IMR-90 (cell line): Measurements from ENCODE around the gene MED12L. TPM values are rescaled to one million over a fixed set of nuclear protein-coding genes. Genes with fewer than 3 reads are reported as not detected.

Experiments
- ATAC-seq: fragments of 200-7000 bp; cut with Tn5 transposase; 2 replicates; pipeline ENCODE4 v1.9.1; 2020; ENCODE audit warnings: low read depth, mild to moderate bottlenecking, moderate library complexity
- BruUV-seq: library from RNA; stranded (reverse); fragments of 400-500 nt; replicated peaks from 2 replicates; lab custom pipeline; 2021; lab: Mats Ljungman, UMichigan
- CTCF ChIA-PET: fragments of 300-600 bp; formaldehyde crosslinking; extraction: SDS; loops from one replicate; lab custom pipeline; 2021; ENCODE audit warnings: antibody characterized with exemption; lab: Yijun Ruan, JAX
- POLR2A ChIA-PET: fragments of 300-600 bp; sonication (Branson Sonifier 250); formaldehyde crosslinking; loops from one replicate; lab custom pipeline; 2022; ENCODE audit warnings: antibody characterized with exemption; ENCODE audit not compliant: unreplicated experiment; lab: Charles Lee
- DNase-seq: peaks from one replicate; pipeline ENCODE4 v3.0.0; 2013
- H2AFZ ChIP-seq: replicated peaks from 2 replicates; pipeline ENCODE3; 2013; ENCODE audit warnings: low read length, mild to moderate bottlenecking; ENCODE audit not compliant: poor library complexity
- H2AK5ac ChIP-seq: 2 replicates; pipeline ENCODE4 v1.6.1; 2013; ENCODE audit warnings: low read depth, low read length, inconsistent platforms
- H2AK9ac ChIP-seq: replicated peaks from 2 replicates; pipeline ENCODE3; 2013; ENCODE audit warnings: mild to moderate bottlenecking, low read depth, low read length, moderate library complexity; ENCODE audit not compliant: poor library complexity
- H2BK120ac ChIP-seq: 2 replicates; pipeline ENCODE4 v1.6.1; 2013; ENCODE audit warnings: low read depth, low read length, inconsistent platforms
- H2BK15ac ChIP-seq: 3 replicates; pipeline ENCODE4 v1.6.1; 2013; ENCODE audit warnings: low read depth, low read length, inconsistent platforms
- H2BK20ac ChIP-seq: 2 replicates; pipeline ENCODE4 v1.6.1; 2013; ENCODE audit warnings: low read depth, mild to moderate bottlenecking, inconsistent platforms, low read length, moderate library complexity
- H2BK5ac ChIP-seq: 2 replicates; pipeline ENCODE4 v1.6.1; 2013; ENCODE audit warnings: mild to moderate bottlenecking, low read depth, low read length, inconsistent platforms; ENCODE audit not compliant: poor library complexity, severe bottlenecking
- H3K14ac ChIP-seq: replicated peaks from 2 replicates; pipeline ENCODE4 v1.6.1; 2013; ENCODE audit warnings: low read depth, low read length, inconsistent platforms
- H3K18ac ChIP-seq: 2 replicates; pipeline ENCODE4 v1.6.1; 2013; ENCODE audit warnings: low read depth, low read length, control low read depth
- H3K23ac ChIP-seq: 2 replicates; pipeline ENCODE4 v1.6.1; 2013; ENCODE audit warnings: low read depth, low read length, inconsistent platforms
- H3K27ac ChIP-seq: 2 replicates; pipeline ENCODE4 v1.5.1; 2013; ENCODE audit warnings: mild to moderate bottlenecking, control low read depth, low read length; ENCODE audit not compliant: insufficient read depth
- H3K27me3 ChIP-seq: 2 replicates; pipeline ENCODE4 v1.6.1; 2013; ENCODE audit warnings: low read length; ENCODE audit not compliant: control insufficient read depth, insufficient read depth
- H3K36me3 ChIP-seq: 2 replicates; pipeline ENCODE4 v1.6.1; 2013; ENCODE audit warnings: low read length, mixed read lengths; ENCODE audit not compliant: control insufficient read depth, insufficient read depth
- H3K4ac ChIP-seq: 2 replicates; pipeline ENCODE4 v1.6.1; 2013; ENCODE audit warnings: low read depth, low read length, inconsistent platforms
- H3K4me1 ChIP-seq: 2 replicates; pipeline ENCODE4 v1.6.1; 2013; ENCODE audit warnings: low read length, mixed read lengths; ENCODE audit not compliant: control insufficient read depth, insufficient read depth
- H3K4me2 ChIP-seq: 2 replicates; pipeline ENCODE4 v1.6.1; 2013; ENCODE audit warnings: low read depth, mild to moderate bottlenecking, control low read depth, low read length, moderate library complexity
- H3K4me3 ChIP-seq: 2 replicates; pipeline ENCODE4 v1.5.1; 2013; ENCODE audit warnings: low read depth, mild to moderate bottlenecking, control low read depth, low read length, moderate library complexity; ENCODE audit not compliant: insufficient read depth
- H3K56ac ChIP-seq: 2 replicates; pipeline ENCODE4 v1.6.1; 2013; ENCODE audit warnings: low read length, inconsistent platforms; ENCODE audit not compliant: insufficient read depth; ENCODE audit errors: extremely low read depth
- H3K79me1 ChIP-seq, 2 experiments: 2 replicates each; pipeline ENCODE4 v1.6.1; 2013; ENCODE audit warnings: low read length in 2 of 2, inconsistent platforms in 1 of 2, low read depth in 1 of 2
- H3K9ac ChIP-seq: 2 replicates; pipeline ENCODE4 v1.6.1; 2013; ENCODE audit warnings: low read depth, low read length, control low read depth
- H3K9me1 ChIP-seq: 2 replicates; pipeline ENCODE4 v1.6.1; 2013; ENCODE audit warnings: low read length, inconsistent platforms; ENCODE audit not compliant: insufficient read depth
- H3K9me3 ChIP-seq: 2 replicates; pipeline ENCODE4 v1.6.1; 2013; ENCODE audit warnings: low read length; ENCODE audit not compliant: control insufficient read depth, insufficient read depth
- H4K20me1 ChIP-seq: 2 replicates; pipeline ENCODE4 v1.6.1; 2013; ENCODE audit warnings: low read length, inconsistent platforms; ENCODE audit not compliant: insufficient read depth
- H4K5ac ChIP-seq: 2 replicates; pipeline ENCODE4 v1.6.1; 2013; ENCODE audit warnings: mild to moderate bottlenecking, low read depth, low read length, control low read depth
- H4K8ac ChIP-seq, 2 experiments: 2 replicates each; pipeline ENCODE4 v1.6.1; 2013; ENCODE audit warnings: low read depth in 2 of 2, low read length in 2 of 2, control low read depth in 1 of 2, inconsistent platforms in 1 of 2
- H4K91ac ChIP-seq: 2 replicates; pipeline ENCODE4 v1.6.1; 2013; ENCODE audit warnings: low read depth, low read length, inconsistent platforms; ENCODE audit not compliant: insufficient read depth
- CEBPB ChIP-seq: IDR thresholded peaks from 2 replicates; pipeline ENCODE4 v1.6.1; 2012; ENCODE audit warnings: low read depth, low read length, improper control_type of control experiment
- CHD1 ChIP-seq: IDR thresholded peaks from 2 replicates; pipeline ENCODE4 v1.6.1; 2012; ENCODE audit warnings: low read depth, low read length, improper control_type of control experiment
- FOS ChIP-seq: fragments of 150-350 bp; IDR thresholded peaks from 2 replicates; pipeline ENCODE4 v1.6.1; 2016; ENCODE audit warnings: low read depth, low read length
- MAFK ChIP-seq: IDR thresholded peaks from 2 replicates; pipeline ENCODE4 v1.6.1; 2012; ENCODE audit warnings: low read depth, low read length, improper control_type of control experiment
- MAZ ChIP-seq: IDR thresholded peaks from 2 replicates; pipeline ENCODE4 v1.6.1; 2012; ENCODE audit warnings: low read depth, mild to moderate bottlenecking, low read length, improper control_type of control experiment, moderate library complexity, borderline replicate concordance
- NFE2L2 ChIP-seq: fragments of 150-350 bp; IDR thresholded peaks from 2 replicates; pipeline ENCODE4 v1.6.1; 2016; ENCODE audit warnings: low read depth, mild to moderate bottlenecking, low read length
- POLR2A ChIP-seq: IDR thresholded peaks from 2 replicates; pipeline ENCODE4 v1.6.1; 2012; ENCODE audit warnings: mild to moderate bottlenecking, low read depth, low read length
- RAD21 ChIP-seq: IDR thresholded peaks from 2 replicates; pipeline ENCODE4 v1.6.1; 2012; ENCODE audit warnings: low read length, improper control_type of control experiment
- RCOR1 ChIP-seq: IDR thresholded peaks from 2 replicates; pipeline ENCODE4 v1.6.1; 2012; ENCODE audit warnings: mild to moderate bottlenecking, low read length, improper control_type of control experiment; ENCODE audit not compliant: insufficient replicate concordance
- RFX5 ChIP-seq: IDR thresholded peaks from 2 replicates; pipeline ENCODE4 v1.8.0; 2012; ENCODE audit warnings: low read depth, mild to moderate bottlenecking, low read length, moderate library complexity
- dilution Hi-C: fragments of 300-500 bp; cut with HindIII; formaldehyde crosslinking; loops from one replicate; pipeline ENCODE4 v1.14.3; 2018; ENCODE audit warnings: low sequenced_read_pairs; ENCODE audit not compliant: unreplicated experiment
- in situ Hi-C: fragments of 300-500 bp; cut with MboI; formaldehyde crosslinking; loops from 3 replicates; pipeline ENCODE4 v1.14.3; 2019; ENCODE audit warnings: low sequenced_read_pairs, inconsistent platforms, mixed read lengths
- intact Hi-C: fragments of 100-400 bp; cut with micrococcal nuclease; formaldehyde crosslinking; loops from 2 replicates; pipeline ENCODE4 v1.10.0; 2022
- polyA plus RNA-seq, 3 experiments: library from polyadenylated mRNA; depleted of rRNA; stranded (reverse); fragments of >200 nt; gene quantifications; 2 replicates each; pipeline ENCODE4 v1.2.3, GENCODE V29; 2012; ENCODE audit warnings: low replicate concordance in 1 of 3
- total RNA-seq: library from RNA; depleted of rRNA; stranded (reverse); fragments of >200 nt; gene quantifications from 2 replicates; pipeline ENCODE4 v1.2.3, GENCODE V29; 2012
- TF ChIP-seq, protein P1 (sequence below): conservative IDR thresholded peaks from 2 replicates; pipeline ENCODE4 v1.5.1; 2012; ENCODE audit warnings: mild to moderate bottlenecking, low read depth, low read length, improper control_type of control experiment
- TF ChIP-seq, protein P2 (sequence below): fragments of 150-350 bp; IDR thresholded peaks from 2 replicates; pipeline ENCODE4 v1.6.1; 2017; ENCODE audit warnings: mild to moderate bottlenecking, antibody characterized with exemption, low read length, low read depth

MED12L gene
- total and polyA plus RNA-seq, 2 of the 4 experiments (the other 2 are of a cell fraction): 0.05 to 0.18 TPM

DNA sequence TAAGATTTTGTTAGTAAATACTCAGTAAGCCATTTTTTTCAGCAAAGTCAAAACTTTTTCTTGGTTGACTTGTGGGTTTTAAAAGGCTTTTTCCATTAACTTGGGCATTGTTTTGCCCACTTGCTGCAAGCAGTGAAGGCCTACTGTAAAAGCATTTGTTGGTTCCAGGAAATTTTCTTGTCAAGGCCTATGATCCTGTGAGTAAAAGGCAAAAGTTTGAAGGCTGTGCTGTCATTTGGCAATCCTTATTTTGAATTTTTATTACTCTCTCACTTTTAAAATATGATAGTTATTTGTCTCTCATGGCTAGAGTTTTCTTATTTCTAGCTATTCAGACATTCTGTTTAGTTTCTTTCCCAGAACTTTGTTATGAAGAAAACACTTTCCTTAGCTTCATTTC is 286.1 kb downstream of the MED12L start:
- H3K18ac ChIP-seq: no peak overlapping the region
- peak; percentile 17 for DNase-seq
- H4K8ac ChIP-seq: peak overlapping the region in 1 of 2 experiments; percentile 26; a peak in 1 of 4 replicates
- H4K20me1 ChIP-seq: no peaks in the 10 kb centered on the region
- no peak overlapping the region for H2AK9ac ChIP-seq
- H3K23ac ChIP-seq: no peak overlapping the region
- no peak overlapping the region for H3K4me3 ChIP-seq
- H3K56ac ChIP-seq: no peak overlapping the region
- no peak overlapping the region for H2BK120ac ChIP-seq
- ChIA-PET CTCF (no interaction called here), POLR2A (no interaction called here)
- H3K4me1 ChIP-seq: peaks cover 4% of the 10 kb centered on the region; the same call in 1 of the 2 replicates
- intact Hi-C loops: no loop called here
- peak; percentile 32 for ATAC-seq
- H2BK15ac ChIP-seq: no peak overlapping the region; the same call in 2 of the 3 replicates
- no peaks in the 10 kb centered on the region for H3K9me3 ChIP-seq
- in situ Hi-C loops: no loop called here
- H2AFZ ChIP-seq: no peak overlapping the region
- H4K5ac ChIP-seq: no peak overlapping the region
- no peak overlapping the region; the same call in 1 of the 2 replicates for H3K4me2 ChIP-seq
- H3K9me1 ChIP-seq: no peaks in the 10 kb centered on the region
- no peak overlapping the region for H2AK5ac ChIP-seq
- no peaks in the 10 kb centered on the region for H3K36me3 ChIP-seq
- TF ChIP-seq, protein P1, sequence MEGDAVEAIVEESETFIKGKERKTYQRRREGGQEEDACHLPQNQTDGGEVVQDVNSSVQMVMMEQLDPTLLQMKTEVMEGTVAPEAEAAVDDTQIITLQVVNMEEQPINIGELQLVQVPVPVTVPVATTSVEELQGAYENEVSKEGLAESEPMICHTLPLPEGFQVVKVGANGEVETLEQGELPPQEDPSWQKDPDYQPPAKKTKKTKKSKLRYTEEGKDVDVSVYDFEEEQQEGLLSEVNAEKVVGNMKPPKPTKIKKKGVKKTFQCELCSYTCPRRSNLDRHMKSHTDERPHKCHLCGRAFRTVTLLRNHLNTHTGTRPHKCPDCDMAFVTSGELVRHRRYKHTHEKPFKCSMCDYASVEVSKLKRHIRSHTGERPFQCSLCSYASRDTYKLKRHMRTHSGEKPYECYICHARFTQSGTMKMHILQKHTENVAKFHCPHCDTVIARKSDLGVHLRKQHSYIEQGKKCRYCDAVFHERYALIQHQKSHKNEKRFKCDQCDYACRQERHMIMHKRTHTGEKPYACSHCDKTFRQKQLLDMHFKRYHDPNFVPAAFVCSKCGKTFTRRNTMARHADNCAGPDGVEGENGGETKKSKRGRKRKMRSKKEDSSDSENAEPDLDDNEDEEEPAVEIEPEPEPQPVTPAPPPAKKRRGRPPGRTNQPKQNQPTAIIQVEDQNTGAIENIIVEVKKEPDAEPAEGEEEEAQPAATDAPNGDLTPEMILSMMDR: no peak
- TF ChIP-seq MAFK (no peak), RAD21 (no peak), FOS (no peak), CHD1 (no peak), RCOR1 (no peak), CEBPB (no peak), RFX5 (no peak), POLR2A (no peak), MAZ (no peak), NFE2L2 (no peak)
- TF ChIP-seq, protein P2, sequence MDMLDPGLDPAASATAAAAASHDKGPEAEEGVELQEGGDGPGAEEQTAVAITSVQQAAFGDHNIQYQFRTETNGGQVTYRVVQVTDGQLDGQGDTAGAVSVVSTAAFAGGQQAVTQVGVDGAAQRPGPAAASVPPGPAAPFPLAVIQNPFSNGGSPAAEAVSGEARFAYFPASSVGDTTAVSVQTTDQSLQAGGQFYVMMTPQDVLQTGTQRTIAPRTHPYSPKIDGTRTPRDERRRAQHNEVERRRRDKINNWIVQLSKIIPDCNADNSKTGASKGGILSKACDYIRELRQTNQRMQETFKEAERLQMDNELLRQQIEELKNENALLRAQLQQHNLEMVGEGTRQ: no peak
- H3K4ac ChIP-seq: no peak overlapping the region
- H2BK5ac ChIP-seq: no peak overlapping the region
- no peak overlapping the region; the same call in 1 of the 2 replicates for H3K14ac ChIP-seq
- no peaks in the 10 kb centered on the region for H3K79me1 ChIP-seq
- no peaks in the 10 kb centered on the region for H3K27me3 ChIP-seq
- dilution Hi-C loops: no loop called here
- no peak overlapping the region for H2BK20ac ChIP-seq
- peak overlapping the region; percentile 43; the same call in 1 of the 2 replicates for H4K91ac ChIP-seq
- no peak overlapping the region for H3K27ac ChIP-seq
- no TSS peak for BruUV-seq
- no peak overlapping the region for H3K9ac ChIP-seq
